ENCODE measurements around the gene OLFM1.

OLFM1 gene

DNA sequence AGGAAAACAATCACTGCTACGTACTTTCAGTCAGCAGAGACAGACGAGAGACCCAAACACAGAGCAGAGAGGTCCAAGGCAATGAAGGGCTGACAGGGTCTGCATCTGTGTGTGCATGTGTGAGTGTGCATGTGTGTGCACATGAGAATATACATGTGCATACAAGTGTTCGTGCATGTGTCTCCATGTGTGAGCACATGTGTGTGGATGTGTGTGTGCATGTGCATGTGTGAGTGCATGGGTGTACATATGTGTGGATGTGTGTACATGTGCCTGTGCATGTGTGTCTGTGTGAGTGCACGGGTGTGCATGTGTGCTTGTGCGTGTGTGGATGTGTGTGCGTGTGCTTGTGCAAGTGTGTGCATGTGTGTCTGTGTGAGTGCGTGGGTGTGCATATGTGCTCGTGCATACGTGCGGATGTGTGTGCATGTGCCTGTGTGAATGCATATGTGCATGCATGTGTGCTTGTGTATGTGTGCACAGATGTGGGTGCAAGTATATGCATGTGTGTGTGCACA, 82.3 kb downstream of the OLFM1 start:
- Histone ChIP-seq H3K9me3 (ENCODE audit: low read depth, low read length) (no peaks in the 10 kb centered on the region), H3K27ac (no peak overlapping the region), H3K9ac (ENCODE audit: insufficient read length) (no peak overlapping the region), H3K36me3 (ENCODE audit: insufficient read depth, low read length) (no peaks in the 10 kb centered on the region), H3K4me3 (no peak overlapping the region)
- no peak for DNase-seq (ENCODE audit: low read depth, low spot score)
- TF ChIP-seq FOXP2 (optimal IDR thresholded peaks at IDR 0.05; ENCODE audit: control extremely low read depth, extremely low read length, insufficient read depth) = no peak
- TF ChIP-seq POLR2AphosphoS5 (IDR thresholded peaks at IDR 0.05; ENCODE audit: borderline replicate concordance, low read depth, low read length) = no peak

DNA sequence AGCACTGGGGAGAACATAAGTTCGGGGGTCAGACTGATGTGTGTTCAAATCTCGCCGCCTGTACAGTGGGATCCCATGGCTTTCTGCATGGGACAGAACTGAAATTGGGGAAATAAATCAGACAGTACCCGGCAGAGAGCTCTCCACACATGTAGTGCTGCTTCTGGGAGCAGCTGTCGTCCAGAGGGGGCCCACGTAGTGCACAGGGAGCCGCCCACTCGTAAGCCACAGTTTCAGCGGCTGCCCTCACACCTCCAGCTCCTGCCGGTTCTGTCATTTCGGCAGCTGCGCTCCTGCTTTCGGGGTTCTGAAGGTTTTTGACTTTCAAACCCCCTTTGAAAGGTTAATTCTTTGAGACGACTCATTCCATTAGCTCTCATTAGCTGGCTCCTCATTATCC, 83.1 kb downstream of the OLFM1 start:
- TF ChIP-seq EZH2 (IDR thresholded peaks at IDR 0.05) (no peak), POLR2AphosphoS5 (IDR thresholded peaks at IDR 0.05; ENCODE audit: borderline replicate concordance, low read depth, low read length) (no peak), FOXP2 (optimal IDR thresholded peaks at IDR 0.05; ENCODE audit: control extremely low read depth, extremely low read length, insufficient read depth) (no peak)
- no peak for DNase-seq (ENCODE audit: low read depth, low spot score)
- Histone ChIP-seq H3K4me3 (no peak overlapping the region), H3K36me3 (ENCODE audit: insufficient read depth, low read length) (no peaks in the 10 kb centered on the region), H3K9ac (ENCODE audit: insufficient read length) (no peak overlapping the region), H3K9me3 (ENCODE audit: low read depth, low read length) (no peaks in the 10 kb centered on the region), H3K27ac (no peak overlapping the region)

Measured in SK-N-MC (cell line).